GM11168 (cell line): Measurements from ENCODE around the gene PTPDC1.

Experiments used
- in situ Hi-C: fragments of 300-500 bp; cut with MboI; formaldehyde crosslinking; loops from one replicate; pipeline ENCODE4 v1.12.0; 2022; ENCODE audit warnings: low sequenced_read_pairs; ENCODE audit not compliant: unreplicated experiment

The PTPDC1 gene

GRCh38 chr9:94084314-94084713 lies at the start of gene PTPDC1:
TSS of gene PTPDC1 (plus strand) at chr9:94084464. CDS start at chr9:94084531, 67 bp downstream.
- in situ Hi-C loops = no loop called here

GRCh38 chr9:94034511-94034910 lies 49.8 kb upstream of the PTPDC1 start:
- in situ Hi-C loops = no loop called here

- in situ Hi-C loops = no loop called here
Measured at GRCh38 chr9:94039786-94040185, 44.5 kb upstream of the PTPDC1 start.

GRCh38 chr9:94042516-94043360 lies 41.5 kb upstream of the PTPDC1 start:
- in situ Hi-C loops = no loop called here

- in situ Hi-C loops = no loop called here
Measured at GRCh38 chr9:94054716-94055115, 29.5 kb upstream of the PTPDC1 start.

- in situ Hi-C loops = no loop called here
Measured at GRCh38 chr9:94056442-94056974, 27.8 kb upstream of the PTPDC1 start.

- in situ Hi-C loops = no loop called here
Measured at GRCh38 chr9:94057918-94058317, 26.3 kb upstream of the PTPDC1 start.

GRCh38 chr9:94061864-94062263 lies 22.4 kb upstream of the PTPDC1 start:
- in situ Hi-C loops = loop anchor here (10.0 kb wide), 1 partner anchor 83 kb away; no protein-coding TSS in a partner anchor

- in situ Hi-C loops = loop anchor here (10.0 kb wide), 1 partner anchor 79 kb away; no protein-coding TSS in a partner anchor
Measured at GRCh38 chr9:94065535-94065961, 18.7 kb upstream of the PTPDC1 start.

- in situ Hi-C loops = loop anchor here (10.0 kb wide), 1 partner anchor 77 kb away; no protein-coding TSS in a partner anchor
Measured at GRCh38 chr9:94068257-94068656, 16.0 kb upstream of the PTPDC1 start.

GRCh38 chr9:94076557-94076956 lies 7.7 kb upstream of the PTPDC1 start:
- in situ Hi-C loops = loop anchor here (5.0 kb wide), 1 partner anchor 126 kb away; no protein-coding TSS in a partner anchor

GRCh38 chr9:94078086-94078485 lies 6.2 kb upstream of the PTPDC1 start:
- in situ Hi-C loops = loop anchor here (5.0 kb wide), 1 partner anchor 124 kb away; no protein-coding TSS in a partner anchor

- in situ Hi-C loops = loop anchor here (5.0 kb wide), 1 partner anchor 123 kb away; no protein-coding TSS in a partner anchor
Measured at GRCh38 chr9:94079236-94079635, 5.0 kb upstream of the PTPDC1 start.

- in situ Hi-C loops = no loop called here
Measured at GRCh38 chr9:94080249-94080648, 4.0 kb upstream of the PTPDC1 start.

GRCh38 chr9:94081435-94081834 lies 2.8 kb upstream of the PTPDC1 start:
- in situ Hi-C loops = no loop called here

GRCh38 chr9:94081864-94082463 lies 2.3 kb upstream of the PTPDC1 start:
- in situ Hi-C loops = no loop called here

GRCh38 chr9:94082553-94082952 lies 1.7 kb upstream of the PTPDC1 start:
- in situ Hi-C loops = no loop called here

- in situ Hi-C loops = no loop called here
Measured at GRCh38 chr9:94082956-94083355, 1.3 kb upstream of the PTPDC1 start.

- in situ Hi-C loops = no loop called here
Measured at GRCh38 chr9:94083384-94083783, 880 bp upstream of the PTPDC1 start.

- in situ Hi-C loops = no loop called here
Measured at GRCh38 chr9:94085062-94085639, 887 bp downstream of the PTPDC1 start.
